Keratinocyte (primary cell): ENCODE results near the gene MVB12B.

Experiments
- EZH2 ChIP-seq: IDR thresholded peaks from one replicate; pipeline ENCODE4 v1.6.1; 2012; ENCODE audit warnings: inconsistent platforms, mild to moderate bottlenecking, low read length, moderate library complexity
- TF ChIP-seq, protein P1 (sequence below), 3 experiments: IDR thresholded peaks in 1 of 3; conservative IDR thresholded peaks in 1 of 3; optimal IDR thresholded peaks in 1 of 3; 2 replicates in 2 of 3; 3 replicates in 1 of 3; pipeline versions ENCODE3 to v1.5.1; 2011; ENCODE audit warnings: low read length in 3 of 3, mild to moderate bottlenecking in 3 of 3, moderate library complexity in 2 of 3, control low read depth in 1 of 3, inconsistent platforms in 1 of 3; ENCODE audit not compliant: insufficient read depth in 2 of 3; ENCODE audit errors: extremely low read depth in 1 of 3

- TF ChIP-seq, protein P1, sequence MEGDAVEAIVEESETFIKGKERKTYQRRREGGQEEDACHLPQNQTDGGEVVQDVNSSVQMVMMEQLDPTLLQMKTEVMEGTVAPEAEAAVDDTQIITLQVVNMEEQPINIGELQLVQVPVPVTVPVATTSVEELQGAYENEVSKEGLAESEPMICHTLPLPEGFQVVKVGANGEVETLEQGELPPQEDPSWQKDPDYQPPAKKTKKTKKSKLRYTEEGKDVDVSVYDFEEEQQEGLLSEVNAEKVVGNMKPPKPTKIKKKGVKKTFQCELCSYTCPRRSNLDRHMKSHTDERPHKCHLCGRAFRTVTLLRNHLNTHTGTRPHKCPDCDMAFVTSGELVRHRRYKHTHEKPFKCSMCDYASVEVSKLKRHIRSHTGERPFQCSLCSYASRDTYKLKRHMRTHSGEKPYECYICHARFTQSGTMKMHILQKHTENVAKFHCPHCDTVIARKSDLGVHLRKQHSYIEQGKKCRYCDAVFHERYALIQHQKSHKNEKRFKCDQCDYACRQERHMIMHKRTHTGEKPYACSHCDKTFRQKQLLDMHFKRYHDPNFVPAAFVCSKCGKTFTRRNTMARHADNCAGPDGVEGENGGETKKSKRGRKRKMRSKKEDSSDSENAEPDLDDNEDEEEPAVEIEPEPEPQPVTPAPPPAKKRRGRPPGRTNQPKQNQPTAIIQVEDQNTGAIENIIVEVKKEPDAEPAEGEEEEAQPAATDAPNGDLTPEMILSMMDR (optimal IDR thresholded peaks at IDR 0.05 in 1 of 3, IDR thresholded peaks at IDR 0.05 in 1 of 3, conservative IDR thresholded peaks at IDR 0.05 in 1 of 3; ENCODE audit: extremely low read depth in 1 of 3, insufficient read depth in 2 of 3, low read length in 3 of 3), result no peak
- no peak for TF ChIP-seq EZH2
Measured at GRCh38 chr9:126468141-126468825, 141.7 kb downstream of the MVB12B start.
